Measurements from ENCODE around the gene CALM3. TPM values are rescaled to one million over a fixed set of nuclear protein-coding genes. Genes with fewer than 3 reads are reported as not detected.
"Not testable (repeated sequence)": the region's sequence is repeated elsewhere in the genome, so short reads cannot be mapped to it uniquely, and the experiment has no call there.

Gene CALM3
- total RNA-seq, 1 experiment from 2014 or later = 484 TPM

- intact Hi-C loops (cut with micrococcal nuclease; ENCODE audit: unreplicated experiment) = no loop called here
- peaks cover 38% of the 10 kb centered on the region for H3K9me3 Mint-ChIP-seq (ENCODE audit: unreplicated experiment)
- H3K27ac Mint-ChIP-seq (ENCODE audit: unreplicated experiment) = no peak overlapping the region
- no peaks in the 10 kb centered on the region for H3K4me1 Mint-ChIP-seq (ENCODE audit: low read depth, unreplicated experiment)
- Histone ChIP-seq H3K9me3 (peaks cover 30% of the 10 kb centered on the region), H3K36me3 (ENCODE audit: control insufficient read depth, insufficient read depth, low read length) (no peaks in the 10 kb centered on the region), H3K27me3 (replicated peaks; ENCODE audit: control insufficient read depth, insufficient read depth, low read length) (no peaks in the 10 kb centered on the region), H3K4me3 (ENCODE audit: low read depth, low read length) (no peak overlapping the region), H3K4me1 (no peaks in the 10 kb centered on the region)
- DNase-seq = no peak
- ChIA-PET CTCF (interaction anchor here (1.0 kb wide), 1 partner anchor 46 kb away, joined by 3 read pairs; no protein-coding TSS in a partner anchor), POLR2A (no interaction called here)
- no peak overlapping the region for H3K4me3 Mint-ChIP-seq (ENCODE audit: unreplicated experiment)
- no peak for TF ChIP-seq CTCF (IDR thresholded peaks at IDR 0.05; ENCODE audit: insufficient read depth in 1 of 2, low read depth in 1 of 2, low read length in 1 of 2, severe bottlenecking in 1 of 2, unreplicated experiment in 1 of 2)
- BruUV-seq (replicated peaks) = no TSS peak
- no peaks in the 10 kb centered on the region for H3K36me3 Mint-ChIP-seq (ENCODE audit: insufficient read depth, unreplicated experiment)
- peaks cover 4% of the 10 kb centered on the region for H3K27me3 Mint-ChIP-seq (ENCODE audit: insufficient read depth, unreplicated experiment)
These were observed 47.0 kb upstream of the CALM3 start for GRCh38 chr19:46554161-46554560.

GRCh38 chr19:46555628-46556280 lies 45.4 kb upstream of the CALM3 start:
- DNase-seq = no peak
- BruUV-seq (replicated peaks) = no TSS peak
- no peaks in the 10 kb centered on the region for H3K36me3 Mint-ChIP-seq (ENCODE audit: insufficient read depth, unreplicated experiment)
- ChIA-PET POLR2A (no interaction called here), CTCF (no interaction called here)
- Histone ChIP-seq H3K36me3 (ENCODE audit: control insufficient read depth, insufficient read depth, low read length) (no peaks in the 10 kb centered on the region), H3K4me1 (no peaks in the 10 kb centered on the region), H3K9me3 (peaks cover 16% of the 10 kb centered on the region), H3K27me3 (replicated peaks; ENCODE audit: control insufficient read depth, insufficient read depth, low read length) (no peaks in the 10 kb centered on the region), H3K4me3 (ENCODE audit: low read depth, low read length) (no peak overlapping the region)
- H3K4me1 Mint-ChIP-seq (ENCODE audit: low read depth, unreplicated experiment) = no peaks in the 10 kb centered on the region
- H3K9me3 Mint-ChIP-seq (ENCODE audit: unreplicated experiment) = peaks cover 23% of the 10 kb centered on the region
- no peak for TF ChIP-seq CTCF (IDR thresholded peaks at IDR 0.05; ENCODE audit: insufficient read depth in 1 of 2, low read depth in 1 of 2, low read length in 1 of 2, severe bottlenecking in 1 of 2, unreplicated experiment in 1 of 2)
- H3K27ac Mint-ChIP-seq (ENCODE audit: unreplicated experiment) = no peak overlapping the region
- intact Hi-C loops (cut with micrococcal nuclease; ENCODE audit: unreplicated experiment) = no loop called here
- peaks cover 4% of the 10 kb centered on the region for H3K27me3 Mint-ChIP-seq (ENCODE audit: insufficient read depth, unreplicated experiment)
- H3K4me3 Mint-ChIP-seq (ENCODE audit: unreplicated experiment) = no peak overlapping the region

GRCh38 chr19:46556471-46556870 lies 44.7 kb upstream of the CALM3 start:
- H3K4me3 Mint-ChIP-seq (ENCODE audit: unreplicated experiment); H3K27ac Mint-ChIP-seq (ENCODE audit: unreplicated experiment); DNase-seq; BruUV-seq (replicated peaks); H3K4me3 ChIP-seq (ENCODE audit: low read depth, low read length); H3K4me1 Mint-ChIP-seq (ENCODE audit: low read depth, unreplicated experiment); H3K36me3 ChIP-seq (ENCODE audit: control insufficient read depth, insufficient read depth, low read length); intact Hi-C loops (cut with micrococcal nuclease; ENCODE audit: unreplicated experiment); H3K27me3 Mint-ChIP-seq (ENCODE audit: insufficient read depth, unreplicated experiment); H3K36me3 Mint-ChIP-seq (ENCODE audit: insufficient read depth, unreplicated experiment); CTCF ChIA-PET; H3K27me3 ChIP-seq (replicated peaks; ENCODE audit: control insufficient read depth, insufficient read depth, low read length); H3K9me3 ChIP-seq; H3K4me1 ChIP-seq: not testable (repeated sequence)
- peaks cover 15% of the 10 kb centered on the region for H3K9me3 Mint-ChIP-seq (ENCODE audit: unreplicated experiment)
- POLR2A ChIA-PET = interaction anchor here (0.6 kb wide), 1 partner anchor 16 kb away, joined by 3 read pairs; no protein-coding TSS in a partner anchor

Measured in Caco-2 (cell line).